CD4-positive, alpha-beta T cell treated with Interleukin-1 beta for 1 hour (primary cell): ENCODE data around the gene GRM3.
"Not testable (repeated sequence)": the region's sequence is repeated elsewhere in the genome, so short reads cannot be mapped to it uniquely, and the experiment has no call there.

Experiments used
- DNase-seq, 2 donors: peaks; one replicate each; pipeline ENCODE4 v3.0.0-alpha.2; 2020 to 2022

GRM3 gene

DNA sequence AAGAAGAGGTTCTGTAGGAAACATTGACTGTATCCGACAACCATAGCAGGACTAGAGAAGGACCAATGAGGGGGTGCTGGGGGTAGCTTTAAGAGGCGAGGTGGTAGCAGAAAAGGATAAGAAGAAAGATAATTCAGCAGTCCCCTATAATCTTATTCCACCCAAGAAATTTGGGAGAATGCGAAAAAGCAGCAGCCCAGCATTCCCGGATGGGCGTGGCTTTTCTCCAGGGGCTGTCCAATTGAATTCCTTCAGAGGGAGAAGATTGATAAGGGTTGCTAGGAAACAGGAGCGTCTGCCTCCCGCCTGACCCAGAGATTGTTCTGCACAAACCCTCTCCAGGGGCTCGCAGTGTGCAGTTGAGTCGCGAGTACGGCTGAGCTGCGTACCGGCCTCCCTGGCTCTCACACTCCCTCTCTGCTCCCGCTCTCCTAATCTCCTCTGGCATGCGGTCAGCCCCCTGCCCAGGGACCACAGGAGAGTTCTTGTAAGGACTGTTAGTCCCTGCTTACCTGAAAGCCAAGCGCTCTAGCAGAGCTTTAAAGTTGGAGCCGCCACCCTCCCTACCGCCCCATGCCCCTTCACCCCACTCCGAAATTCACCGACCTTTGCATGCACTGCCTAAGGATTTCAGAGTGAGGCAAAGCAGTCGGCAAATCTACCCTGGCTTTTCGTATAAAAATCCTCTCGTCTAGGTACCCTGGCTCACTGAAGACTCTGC, at the start of gene GRM3:
Gene GRM3 (plus strand): TSS at position 349 of the 721 bp plus-strand sequence. CDS start 121,237 bp downstream, outside the sequence.
- no peak for DNase-seq

DNA sequence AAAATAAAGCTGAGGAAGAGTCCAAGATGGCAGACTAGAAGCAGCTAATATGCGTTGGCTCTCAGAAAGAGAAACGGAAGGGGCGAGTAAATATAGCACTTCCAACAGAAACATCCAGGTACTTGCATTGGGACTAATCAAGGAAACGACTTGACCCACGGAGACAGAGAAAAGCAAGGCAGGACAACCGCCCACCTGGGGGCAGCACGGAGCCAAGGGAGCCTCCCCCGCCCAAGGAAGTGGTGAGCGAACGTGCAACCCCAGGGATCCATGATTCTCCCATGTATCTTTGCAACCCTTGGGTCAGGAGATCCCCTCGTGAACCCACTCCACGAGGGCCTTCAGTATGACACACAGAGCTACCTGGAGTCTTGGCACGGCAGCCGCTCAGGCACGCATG, 45.4 kb upstream of the GRM3 start:
- no peak for DNase-seq

GRCh38 chr7:86598721-86599120, 45.0 kb upstream of the GRM3 start:
- no peak for DNase-seq

DNA sequence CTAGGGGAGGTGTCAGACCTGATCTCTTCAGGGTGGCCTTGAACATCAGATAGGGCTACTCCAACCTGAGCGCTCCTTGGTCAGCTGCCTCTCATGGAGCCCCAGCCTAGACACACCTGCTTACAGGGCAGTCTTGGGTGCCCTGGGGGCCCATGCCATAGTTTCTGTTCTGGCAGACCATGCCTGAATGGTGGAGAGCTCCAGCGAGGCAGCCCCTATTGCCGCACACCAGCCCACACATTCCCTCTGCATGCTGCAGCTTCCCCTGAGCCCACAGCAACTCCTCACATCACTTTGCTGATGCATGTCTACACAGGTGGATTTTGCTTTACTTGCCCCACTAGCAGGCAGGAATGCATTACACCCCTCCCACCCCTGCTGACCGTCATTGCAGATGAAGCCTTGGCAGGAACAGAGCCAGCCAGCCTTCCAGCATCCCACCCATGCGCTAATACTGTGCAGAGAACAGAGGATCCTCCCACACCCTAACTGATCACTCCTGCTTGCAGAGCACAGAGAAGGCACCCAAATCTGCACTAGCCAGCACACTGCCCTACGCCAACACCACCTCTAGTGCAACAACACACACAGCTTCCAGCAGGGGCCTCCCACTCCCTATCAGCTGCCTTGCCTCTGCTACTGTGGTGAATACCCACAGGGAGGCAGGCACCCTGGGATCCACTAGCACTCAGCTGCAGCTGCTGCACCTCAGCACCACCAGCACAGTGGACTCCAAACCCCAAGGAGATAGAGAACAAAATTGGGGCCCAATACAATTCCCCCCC, 43.0 kb upstream of the GRM3 start:
- DNase-seq: no peak

DNA sequence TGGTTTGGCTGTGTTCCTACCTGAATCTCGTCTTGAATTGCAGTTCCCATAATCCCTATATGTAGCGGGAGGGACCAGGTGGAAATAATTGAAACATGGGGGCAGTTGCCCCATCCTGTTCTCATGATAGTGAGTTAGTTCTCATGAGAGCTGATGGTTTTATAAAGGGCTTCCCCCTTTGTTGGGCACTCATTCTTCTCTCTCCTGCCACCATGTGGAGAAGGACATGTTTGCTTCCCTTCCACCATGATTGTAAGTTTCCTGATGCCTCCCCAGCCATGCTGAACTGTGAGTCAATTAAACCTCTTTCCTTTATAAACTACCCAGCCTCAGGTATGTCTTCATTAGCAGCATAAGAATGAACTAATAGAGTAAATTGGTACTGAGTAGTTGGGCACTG, 28.0 kb upstream of the GRM3 start:
- DNase-seq: not testable (repeated sequence)

DNA sequence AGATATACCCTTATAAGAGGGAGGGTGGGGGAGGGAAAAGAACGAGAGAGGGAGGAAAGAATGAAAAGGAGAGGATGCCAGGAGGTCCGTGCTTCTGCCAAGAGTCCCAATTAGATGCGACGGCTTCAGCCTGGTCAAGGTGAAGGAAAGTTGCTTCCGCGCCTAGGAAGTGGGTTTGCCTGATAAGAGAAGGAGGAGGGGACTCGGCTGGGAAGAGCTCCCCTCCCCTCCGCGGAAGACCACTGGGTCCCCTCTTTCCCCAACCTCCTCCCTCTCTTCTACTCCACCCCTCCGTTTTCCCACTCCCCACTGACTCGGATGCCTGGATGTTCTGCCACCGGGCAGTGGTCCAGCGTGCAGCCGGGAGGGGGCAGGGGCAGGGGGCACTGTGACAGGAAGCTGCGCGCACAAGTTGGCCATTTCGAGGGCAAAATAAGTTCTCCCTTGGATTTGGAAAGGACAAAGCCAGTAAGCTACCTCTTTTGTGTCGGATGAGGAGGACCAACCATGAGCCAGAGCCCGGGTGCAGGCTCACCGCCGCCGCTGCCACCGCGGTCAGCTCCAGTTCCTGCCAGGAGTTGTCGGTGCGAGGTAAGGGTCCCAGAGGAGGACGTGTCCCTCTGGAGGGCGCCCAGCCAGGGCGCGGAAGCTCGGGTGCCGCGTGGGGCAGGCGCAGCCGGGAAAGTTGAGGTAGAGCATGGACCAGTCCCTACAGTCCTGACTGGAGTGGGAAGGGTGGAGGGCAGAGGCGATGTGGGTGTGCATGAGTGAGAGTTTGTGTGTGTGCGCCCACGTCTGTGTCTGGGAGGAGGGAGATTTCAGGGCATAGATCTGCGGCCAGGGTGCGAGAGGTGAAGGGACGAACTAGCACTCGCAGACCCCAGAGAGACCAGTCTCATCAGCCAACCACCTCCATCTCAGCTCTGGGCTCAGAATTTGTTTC, 844 bp downstream of the GRM3 start:
- DNase-seq: no peak

DNA sequence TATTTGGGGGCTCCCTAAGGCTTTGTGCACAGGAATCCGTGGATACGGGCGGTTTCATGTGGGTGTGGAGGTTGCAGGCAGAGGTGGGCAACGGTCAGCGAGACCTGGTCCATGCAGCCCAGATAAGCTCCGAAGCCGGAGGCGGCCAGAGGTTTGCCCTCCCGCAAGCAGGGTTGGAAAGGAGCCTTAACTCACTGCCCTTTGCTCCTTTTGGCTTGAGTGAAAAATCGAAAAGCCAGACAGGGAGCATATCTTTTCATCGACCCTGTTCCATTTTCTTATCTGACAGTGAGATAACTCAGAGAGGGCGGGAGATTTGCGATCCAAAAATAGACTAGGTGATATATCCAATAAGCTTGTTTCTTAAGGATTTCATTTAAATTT, 1.5 kb downstream of the GRM3 start:
- DNase-seq: no peak

- DNase-seq: no peak
Observed at GRCh38 chr7:86645676-86646276, 2.1 kb downstream of the GRM3 start.

DNA sequence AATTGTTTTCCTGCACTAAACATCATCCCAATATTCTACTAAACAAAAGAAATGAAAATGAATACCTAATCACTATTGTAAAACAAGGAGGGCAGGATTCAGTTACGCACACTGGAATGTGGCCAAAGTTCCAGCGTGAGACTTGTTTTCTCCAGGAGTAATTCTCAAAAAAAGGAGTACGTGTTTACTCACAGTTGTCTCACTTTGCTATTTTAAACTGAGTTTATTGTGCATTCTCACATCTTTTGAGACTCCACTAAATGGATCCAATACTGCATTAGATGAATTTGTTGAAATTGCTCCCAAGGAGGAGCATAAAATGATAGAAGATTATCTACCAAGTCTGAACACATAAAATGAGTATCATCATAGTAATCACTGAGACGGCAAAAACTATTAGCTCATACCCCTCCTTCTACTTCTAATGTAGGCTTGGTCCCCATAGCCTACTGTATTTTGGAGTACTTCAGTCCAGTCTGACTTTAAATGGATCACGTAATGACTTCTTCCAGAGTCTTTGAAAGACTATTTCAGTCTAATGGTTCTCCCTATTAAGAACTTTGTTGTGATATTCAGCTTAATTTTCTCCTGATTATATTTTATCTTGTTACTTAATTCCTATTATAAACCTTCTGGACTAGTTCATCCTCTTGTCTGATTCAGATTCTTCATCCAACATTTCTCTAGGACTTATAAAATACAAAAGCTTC, 3.8 kb downstream of the GRM3 start:
- DNase-seq: no peak

GRCh38 chr7:86648169-86648568, 4.5 kb downstream of the GRM3 start:
- DNase-seq: no peak

GRCh38 chr7:86653919-86654659, 10.4 kb downstream of the GRM3 start:
- DNase-seq: no peak

DNA sequence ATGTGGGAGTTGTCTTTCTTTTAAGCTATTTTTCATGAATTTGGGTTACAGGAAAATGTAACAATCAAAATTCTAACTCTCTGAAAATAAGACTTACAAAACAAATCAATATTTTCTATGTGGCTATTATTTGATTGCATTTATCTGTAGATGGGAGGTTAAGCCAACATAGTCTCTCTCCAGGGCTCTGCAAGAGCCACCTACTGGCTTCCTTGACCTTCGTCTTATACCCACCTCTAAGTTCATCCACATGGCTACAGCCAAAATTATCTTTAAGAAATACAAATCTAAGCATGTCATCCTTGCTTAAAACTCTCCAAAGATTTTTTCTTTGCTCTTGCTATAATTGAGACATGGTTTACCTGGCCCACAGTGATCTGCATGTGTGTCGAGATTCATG, 14.2 kb downstream of the GRM3 start:
- DNase-seq: no peak

DNA sequence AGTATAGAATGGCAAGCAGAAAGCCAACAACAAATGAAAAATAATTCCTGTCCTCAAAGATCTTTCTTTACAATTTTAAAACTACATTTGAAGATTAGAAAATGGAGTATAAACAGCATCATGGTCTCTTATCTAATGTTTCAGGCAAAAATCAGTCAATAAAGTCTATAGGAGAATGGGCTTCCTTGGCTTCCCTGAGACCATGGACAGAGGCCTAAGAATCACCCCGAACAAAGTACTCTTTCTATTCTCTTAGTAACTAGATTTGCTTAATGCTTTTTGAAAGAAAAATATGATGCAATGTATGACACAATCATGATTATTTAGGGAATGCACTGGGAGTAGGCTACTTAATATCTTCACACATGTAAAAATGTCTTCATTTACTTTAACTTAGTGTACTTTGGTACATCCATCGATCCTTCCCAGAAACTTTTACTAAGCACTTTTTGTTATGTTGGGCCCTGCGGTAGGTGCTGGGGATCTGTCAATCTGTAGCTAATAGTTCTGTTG, 17.3 kb downstream of the GRM3 start:
- no peak for DNase-seq

- DNase-seq: no peak
Observed at GRCh38 chr7:86664486-86664885, 20.8 kb downstream of the GRM3 start.

GRCh38 chr7:86664991-86665390, 21.3 kb downstream of the GRM3 start:
- no peak for DNase-seq

DNA sequence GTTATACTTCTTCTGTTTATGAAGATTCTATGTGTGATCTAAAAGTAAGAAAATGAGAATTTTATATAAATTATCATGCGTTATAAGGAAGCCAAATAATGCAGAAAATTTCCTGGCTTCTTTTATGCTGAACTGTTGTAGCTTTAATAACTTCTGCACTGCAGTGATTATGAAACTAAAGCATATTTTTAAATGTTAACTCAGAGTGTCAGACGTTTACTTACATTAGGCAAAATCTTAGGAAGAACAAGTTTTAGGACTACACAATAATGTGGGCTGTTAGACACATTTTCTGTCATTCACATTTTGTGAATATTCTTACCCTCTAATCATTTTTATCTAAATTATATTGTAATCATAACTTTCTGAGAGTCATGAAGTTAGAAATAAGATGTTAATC, 22.0 kb downstream of the GRM3 start:
- no peak for DNase-seq

DNA sequence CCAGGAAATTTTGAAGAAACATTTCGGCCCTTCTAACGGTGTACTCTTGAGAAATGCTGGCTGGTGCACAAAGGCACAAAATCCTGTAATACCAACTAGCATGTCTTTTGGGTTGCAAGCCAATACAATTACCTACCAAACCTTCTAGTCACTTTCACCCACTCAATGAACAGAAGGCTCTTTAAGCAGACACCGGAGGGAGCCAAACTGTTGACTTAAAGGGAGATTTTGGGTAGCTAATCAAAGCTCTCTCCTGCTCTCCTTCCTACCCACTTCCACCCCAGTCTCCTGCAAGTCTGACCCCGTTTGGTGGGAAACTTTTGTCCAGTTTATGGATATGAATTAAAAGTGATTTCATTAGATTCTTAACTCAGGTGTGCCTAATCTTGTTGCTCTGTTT, 24.0 kb downstream of the GRM3 start:
- no peak for DNase-seq

- DNase-seq: no peak
Observed at GRCh38 chr7:86668315-86668714, 24.6 kb downstream of the GRM3 start.

DNA sequence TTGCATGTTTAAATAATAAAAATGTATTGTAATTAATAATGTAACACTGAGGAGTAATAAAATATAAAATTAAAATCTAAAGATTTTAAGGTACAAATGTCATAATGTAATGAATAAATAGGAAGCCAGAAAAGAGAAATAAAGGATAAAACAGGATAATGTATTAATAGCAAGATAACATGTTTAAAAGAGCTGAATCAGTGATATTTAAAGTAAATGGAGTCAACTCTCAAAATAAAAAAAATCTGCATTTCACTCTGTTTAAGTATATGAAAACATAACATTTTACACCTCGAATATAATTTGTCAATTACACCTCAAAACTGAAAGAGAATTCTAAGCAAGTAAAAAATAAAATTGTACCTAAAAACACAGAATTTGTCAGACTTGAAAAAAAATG, 44.1 kb downstream of the GRM3 start:
- no peak for DNase-seq

DNA sequence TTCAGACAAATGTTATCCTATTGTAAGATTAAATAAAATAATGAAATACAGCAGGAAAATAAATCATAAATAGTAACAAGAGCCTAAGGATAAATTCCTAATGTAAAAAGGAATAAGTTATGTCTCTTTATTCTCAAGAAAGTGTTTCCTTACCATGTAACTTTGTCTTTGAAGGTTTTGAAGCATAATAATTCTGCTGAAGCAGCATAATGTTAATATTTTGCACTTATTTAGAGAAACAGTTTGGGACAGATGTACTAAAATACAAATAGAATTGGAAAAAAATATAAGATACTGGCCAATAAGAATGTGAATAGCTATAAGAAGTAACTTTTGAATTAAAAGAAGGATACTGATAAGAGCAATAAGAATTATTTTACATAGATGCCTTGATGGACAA, 45.7 kb downstream of the GRM3 start:
- DNase-seq: no peak

DNA sequence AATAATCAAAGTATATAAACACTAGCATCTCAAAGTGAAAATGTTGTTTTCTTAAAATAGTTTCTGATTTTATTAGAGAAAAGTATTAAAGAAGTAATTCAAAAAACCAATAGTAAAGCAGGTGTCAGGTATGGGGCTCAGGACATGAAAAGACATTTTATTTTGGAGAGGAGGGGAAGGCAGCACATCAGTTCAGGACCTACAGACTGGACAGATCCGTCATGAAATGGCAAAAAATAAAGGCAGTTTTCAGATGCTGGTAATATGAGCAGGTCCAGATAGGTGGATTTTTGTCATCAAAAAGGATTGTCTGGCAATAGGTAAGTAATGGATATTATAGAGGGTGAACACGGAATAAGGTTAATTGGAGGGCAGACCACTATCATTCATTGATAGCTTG, 49.0 kb downstream of the GRM3 start:
- DNase-seq: no peak
